Peyer's patch (tissue), 4 donors: ENCODE results near the gene ABCF2.

ENCODE experiments used
- POLR2A ChIP-seq, 2 donors: fragments of 450-650 bp; IDR thresholded peaks; one replicate each; pipeline ENCODE4 v1.5.1; 2017; ENCODE audit warnings: antibody characterized with exemption in 2 of 2, mild to moderate bottlenecking in 2 of 2, moderate library complexity in 2 of 2
- TF ChIP-seq, protein P1 (sequence below), 6 experiments: fragments of 450-650 bp in 4 of 6; fragments of 200-600 bp in 2 of 6; sonication (generic) in 1 of 6; IDR thresholded peaks; one replicate each; pipeline ENCODE4 v1.5.1; 2017 to 2019; ENCODE audit warnings: antibody characterized with exemption in 6 of 6, mild to moderate bottlenecking in 3 of 6, moderate library complexity in 1 of 6

DNA sequence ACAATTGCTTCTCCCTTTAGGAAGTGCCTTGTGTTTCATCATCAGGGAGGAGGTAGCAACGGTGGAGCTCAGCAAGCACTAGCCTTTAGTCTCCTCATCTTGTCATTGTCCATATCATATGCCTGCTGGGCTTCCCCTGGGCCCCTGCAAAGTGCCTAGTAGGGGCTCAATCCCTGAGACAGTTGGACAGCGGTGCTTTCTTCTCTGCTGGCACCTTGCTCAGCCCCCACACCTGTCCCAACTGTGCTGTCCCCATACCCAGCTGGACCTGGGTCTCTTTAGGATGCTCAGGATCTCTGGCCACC lies 16.0 kb upstream of the ABCF2 start:
- TF ChIP-seq, protein P1, sequence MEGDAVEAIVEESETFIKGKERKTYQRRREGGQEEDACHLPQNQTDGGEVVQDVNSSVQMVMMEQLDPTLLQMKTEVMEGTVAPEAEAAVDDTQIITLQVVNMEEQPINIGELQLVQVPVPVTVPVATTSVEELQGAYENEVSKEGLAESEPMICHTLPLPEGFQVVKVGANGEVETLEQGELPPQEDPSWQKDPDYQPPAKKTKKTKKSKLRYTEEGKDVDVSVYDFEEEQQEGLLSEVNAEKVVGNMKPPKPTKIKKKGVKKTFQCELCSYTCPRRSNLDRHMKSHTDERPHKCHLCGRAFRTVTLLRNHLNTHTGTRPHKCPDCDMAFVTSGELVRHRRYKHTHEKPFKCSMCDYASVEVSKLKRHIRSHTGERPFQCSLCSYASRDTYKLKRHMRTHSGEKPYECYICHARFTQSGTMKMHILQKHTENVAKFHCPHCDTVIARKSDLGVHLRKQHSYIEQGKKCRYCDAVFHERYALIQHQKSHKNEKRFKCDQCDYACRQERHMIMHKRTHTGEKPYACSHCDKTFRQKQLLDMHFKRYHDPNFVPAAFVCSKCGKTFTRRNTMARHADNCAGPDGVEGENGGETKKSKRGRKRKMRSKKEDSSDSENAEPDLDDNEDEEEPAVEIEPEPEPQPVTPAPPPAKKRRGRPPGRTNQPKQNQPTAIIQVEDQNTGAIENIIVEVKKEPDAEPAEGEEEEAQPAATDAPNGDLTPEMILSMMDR (IDR thresholded peaks at IDR 0.05) = no peak
- TF ChIP-seq POLR2A (IDR thresholded peaks at IDR 0.05) = no peak
